ENCODE results near the gene ARMC9. TPM values are rescaled to one million over a fixed set of nuclear protein-coding genes. Genes with fewer than 3 reads are reported as not detected.

Gene ARMC9
- total RNA-seq, 1 experiment from 2014 or later: 42.7 TPM

GRCh38 chr2:231278868-231279267, 80.4 kb downstream of the ARMC9 start:
- BruUV-seq (replicated peaks): no TSS peak
- Histone ChIP-seq H3K4me3 (ENCODE audit: low read depth in 2 of 2, low read length in 2 of 2) (no peak overlapping the region), H3K27ac (ENCODE audit: low read length) (no peak overlapping the region), H3K27me3 (ENCODE audit: control insufficient read depth, insufficient read depth, low read length) (no peaks in the 10 kb centered on the region), H3K4me1 (ENCODE audit: control insufficient read depth, insufficient read depth, low read length) (no peaks in the 10 kb centered on the region), H3K36me3 (ENCODE audit: control insufficient read depth, insufficient read depth, low read length) (no peaks in the 10 kb centered on the region; the same call in 1 of the 2 replicates), H3K9me3 (ENCODE audit: control insufficient read depth, insufficient read depth, low read depth, low read length) (no peaks in the 10 kb centered on the region)
- DNase-seq (ENCODE audit: low read depth, low spot score) (no peak), ATAC-seq (no peak)
- in situ Hi-C loops (cut with HindIII; ENCODE audit: low pct_unique_long_range_greater_than_20kb, low sequenced_read_pairs) (loop anchor here (10.0 kb wide), 1 partner anchor 46 kb away; no protein-coding TSS in a partner anchor), intact Hi-C loops (cut with micrococcal nuclease; ENCODE audit: unreplicated experiment) (no loop called here)
- TF ChIP-seq POLR2AphosphoS5 (IDR thresholded peaks at IDR 0.05; ENCODE audit: low read depth, low read length) (no peak), SIN3A (IDR thresholded peaks at IDR 0.05; ENCODE audit: borderline replicate concordance, insufficient read depth, low read depth, low read length) (no peak), TCF7L2 (IDR thresholded peaks at IDR 0.05; ENCODE audit: low read depth, low read length) (no peak), REST (IDR thresholded peaks at IDR 0.05; ENCODE audit: insufficient read depth in 1 of 2, low read depth in 2 of 2, low read length in 1 of 2) (no peak)
- TF ChIP-seq, protein P1, sequence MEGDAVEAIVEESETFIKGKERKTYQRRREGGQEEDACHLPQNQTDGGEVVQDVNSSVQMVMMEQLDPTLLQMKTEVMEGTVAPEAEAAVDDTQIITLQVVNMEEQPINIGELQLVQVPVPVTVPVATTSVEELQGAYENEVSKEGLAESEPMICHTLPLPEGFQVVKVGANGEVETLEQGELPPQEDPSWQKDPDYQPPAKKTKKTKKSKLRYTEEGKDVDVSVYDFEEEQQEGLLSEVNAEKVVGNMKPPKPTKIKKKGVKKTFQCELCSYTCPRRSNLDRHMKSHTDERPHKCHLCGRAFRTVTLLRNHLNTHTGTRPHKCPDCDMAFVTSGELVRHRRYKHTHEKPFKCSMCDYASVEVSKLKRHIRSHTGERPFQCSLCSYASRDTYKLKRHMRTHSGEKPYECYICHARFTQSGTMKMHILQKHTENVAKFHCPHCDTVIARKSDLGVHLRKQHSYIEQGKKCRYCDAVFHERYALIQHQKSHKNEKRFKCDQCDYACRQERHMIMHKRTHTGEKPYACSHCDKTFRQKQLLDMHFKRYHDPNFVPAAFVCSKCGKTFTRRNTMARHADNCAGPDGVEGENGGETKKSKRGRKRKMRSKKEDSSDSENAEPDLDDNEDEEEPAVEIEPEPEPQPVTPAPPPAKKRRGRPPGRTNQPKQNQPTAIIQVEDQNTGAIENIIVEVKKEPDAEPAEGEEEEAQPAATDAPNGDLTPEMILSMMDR (IDR thresholded peaks at IDR 0.05): no peak
- POLR2A ChIA-PET: no interaction called here
- CTCF ChIA-PET: no interaction called here

DNA sequence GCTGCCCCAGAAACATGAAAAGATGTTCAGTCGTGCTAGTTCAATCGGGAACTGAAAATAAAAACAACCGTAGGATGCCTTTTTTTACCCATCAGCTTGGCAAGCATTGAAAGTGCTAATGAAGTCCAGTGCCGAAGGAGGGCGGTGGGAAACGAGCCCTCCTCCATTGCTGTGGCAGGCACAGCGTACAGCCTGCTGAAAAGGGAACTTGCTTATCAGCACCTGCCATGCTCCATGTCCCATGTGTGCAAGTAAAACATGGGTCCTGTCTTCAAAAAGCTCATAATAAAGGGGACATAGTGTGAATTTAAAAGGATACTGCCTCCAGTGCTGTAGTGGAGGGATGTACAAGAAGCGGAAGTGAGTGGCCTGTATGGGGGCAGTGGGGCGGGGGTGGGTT, 82.4 kb downstream of the ARMC9 start:
- BruUV-seq (replicated peaks): TSS peak; percentile 70
- Histone ChIP-seq H3K4me3 (ENCODE audit: low read depth in 2 of 2, low read length in 2 of 2) (no peak overlapping the region), H3K9me3 (ENCODE audit: control insufficient read depth, insufficient read depth, low read depth, low read length) (no peaks in the 10 kb centered on the region), H3K27me3 (ENCODE audit: control insufficient read depth, insufficient read depth, low read length) (no peaks in the 10 kb centered on the region), H3K36me3 (ENCODE audit: control insufficient read depth, insufficient read depth, low read length) (no peaks in the 10 kb centered on the region; the same call in 1 of the 2 replicates), H3K4me1 (ENCODE audit: control insufficient read depth, insufficient read depth, low read length) (no peaks in the 10 kb centered on the region), H3K27ac (ENCODE audit: low read length) (no peak overlapping the region)
- intact Hi-C loops (cut with micrococcal nuclease; ENCODE audit: unreplicated experiment) (no loop called here), in situ Hi-C loops (cut with HindIII; ENCODE audit: low pct_unique_long_range_greater_than_20kb, low sequenced_read_pairs) (no loop called here)
- TF ChIP-seq SIN3A (IDR thresholded peaks at IDR 0.05; ENCODE audit: borderline replicate concordance, insufficient read depth, low read depth, low read length) (no peak), POLR2AphosphoS5 (IDR thresholded peaks at IDR 0.05; ENCODE audit: low read depth, low read length) (no peak), TCF7L2 (IDR thresholded peaks at IDR 0.05; ENCODE audit: low read depth, low read length) (no peak), REST (IDR thresholded peaks at IDR 0.05; ENCODE audit: insufficient read depth in 1 of 2, low read depth in 2 of 2, low read length in 1 of 2) (no peak)
- TF ChIP-seq, protein P1 (IDR thresholded peaks at IDR 0.05): no peak
- DNase-seq (ENCODE audit: low read depth, low spot score) (no peak), ATAC-seq (no peak)
- CTCF ChIA-PET: interaction anchor here (0.6 kb wide), 1 partner anchor 185 kb away, joined by 3 read pairs; no protein-coding TSS in a partner anchor
- POLR2A ChIA-PET: no interaction called here
